Heart left ventricle (tissue), 16 donors: ENCODE results near the gene MFSD1. TPM values are rescaled to one million over a fixed set of nuclear protein-coding genes. Genes with fewer than 3 reads are reported as not detected.
A peak's percentile ranks its signal among the peaks of the same experiment; 100 is the strongest.

ENCODE experiments used
- ATAC-seq, 4 donors: fragments of 200-7000 bp; cut with Tn5 transposase; one replicate each; pipeline ENCODE4 v1.9.1; 2020 to 2022; ENCODE audit warnings: moderate library complexity in 4 of 4, mild to moderate bottlenecking in 3 of 4, moderate number of reproducible peaks in 1 of 4
- DNase-seq, 5 donors: peaks; one replicate each; pipeline ENCODE4 v3.0.0-alpha.2; 2020
- H3K27ac ChIP-seq, 12 donors: fragments of 200-600 bp; sonication (generic) in 4 of 12; one replicate each; pipeline versions ENCODE4 v1.5.0 to v1.8.0; 2016 to 2022; ENCODE audit warnings: mild to moderate bottlenecking in 2 of 12
- H3K27me3 ChIP-seq, 9 donors: fragments of 200-600 bp; sonication (generic) in 2 of 9; one replicate each; pipeline versions ENCODE4 v1.5.1 to v1.8.0; 2016 to 2022; ENCODE audit warnings: mild to moderate bottlenecking in 3 of 9
- H3K36me3 ChIP-seq, 9 donors: fragments of 200-600 bp; sonication (generic) in 2 of 9; one replicate each; pipeline versions ENCODE4 v1.5.0 to v1.8.0; 2018 to 2022; ENCODE audit warnings: mild to moderate bottlenecking in 2 of 9
- H3K4me1 ChIP-seq, 12 donors: fragments of 200-600 bp; sonication (generic) in 4 of 12; one replicate each; pipeline versions ENCODE4 v1.5.0 to v1.8.0; 2016 to 2022; ENCODE audit warnings: mild to moderate bottlenecking in 3 of 12
- H3K4me3 ChIP-seq, 12 donors: fragments of 200-600 bp; sonication (generic) in 4 of 12; one replicate each; pipeline versions ENCODE4 v1.5.0 to v1.8.0; 2017 to 2022; ENCODE audit warnings: mild to moderate bottlenecking in 9 of 12, moderate library complexity in 4 of 12
- H3K9me3 ChIP-seq, 12 donors: fragments of 200-600 bp; sonication (generic) in 4 of 12; one replicate each; pipeline versions ENCODE4 v1.5.0 to v1.8.0; 2016 to 2022; ENCODE audit warnings: mild to moderate bottlenecking in 1 of 12
- POLR2A ChIP-seq, 2 donors: fragments of 450-650 bp; IDR thresholded peaks; one replicate each; pipeline ENCODE4 v1.6.1; 2017; ENCODE audit warnings: antibody characterized with exemption in 2 of 2, mild to moderate bottlenecking in 2 of 2, moderate library complexity in 2 of 2
- WGBS, 4 donors: extraction: QIAGEN DNeasy Blood & Tissue Kit in 2 of 4; methylation state at CpG; one replicate each; pipeline versions ENCODE4 v1.1.5 to v1.1.7; 2013 to 2018; 5-methylcytosine and 5-hydroxymethylcytosine counted together
- intact Hi-C, 10 donors: fragments of 100-400 bp; cut with DNase I; formaldehyde crosslinking; loops; one replicate each; pipeline versions ENCODE4 v1.11.1 to v1.14.2; 2022
- polyA plus RNA-seq, 2 donors: library from polyadenylated mRNA; stranded (reverse); fragments of 200-250 nt; gene quantifications; one replicate each; pipeline ENCODE4 v1.2.3, GENCODE V29; 2013
- total RNA-seq, 9 donors: library from RNA; depleted of rRNA in 2 of 9; stranded (reverse); fragments of >200 nt in 2 of 9; fragmentation: NEBNext Ultra II Directional in 3 of 9; extraction: Animal tissue kit (Norgen Biotek cat#: 25700) in 3 of 9; gene quantifications; one replicate each; pipeline versions ENCODE4 v1.1.0 to v1.2.4, GENCODE V29; 2016 to 2023
- TF ChIP-seq, protein P1 (sequence below), 12 donors: fragments of 200-600 bp; sonication (generic) in 4 of 12; IDR thresholded peaks; one replicate each; pipeline versions ENCODE4 v1.5.0 to v1.8.0; 2018 to 2022; ENCODE audit warnings: antibody characterized with exemption in 12 of 12, mild to moderate bottlenecking in 5 of 12
- donor health status: ischemic (EF 13 %, LVEDD 7.1; RV severe dilation, severe dysfunction).
- donor health status: healthy with polysubstance abuse.
- donor health status: DM: no; HTN: yes; CAD: no.
- donor health status: DM: no; HTN: no; CAD: no.
- donor health status: ischemic (EF 25% LVEDD 6.9; RV normal size, moderate dysfunction).
- donor health status: ischemic (EF 25% LVEDD 5.7; RV mildly dilated, moderate dysfunction).
- donor health status: healthy.
- donor health status: DM: yes; HTN: yes; CAD: no.
- donor health status: ischemic (EF 35%, LVEDD 5.7; RV mildly dilated, moderate dysfunction).
- donor health status: nonischemic (EF 11% LVEDD 7.7; RV severe dilation, severe dysfunction).
- donor health status: DM: yes; HTN: yes; CAD: no.
- donor health status: PGD.
- donor health status: ischemic (EF 29% LVEDD 5.4; RV normal size, mild dysfunction).
- donor health status: nonischemic (EF 23%, LVEDD 6.1; RV moderate dilation, normal function).

MFSD1 gene
- total and polyA plus RNA-seq, 11 donors: 9.6 to 71.4 (median 35.7) TPM

DNA sequence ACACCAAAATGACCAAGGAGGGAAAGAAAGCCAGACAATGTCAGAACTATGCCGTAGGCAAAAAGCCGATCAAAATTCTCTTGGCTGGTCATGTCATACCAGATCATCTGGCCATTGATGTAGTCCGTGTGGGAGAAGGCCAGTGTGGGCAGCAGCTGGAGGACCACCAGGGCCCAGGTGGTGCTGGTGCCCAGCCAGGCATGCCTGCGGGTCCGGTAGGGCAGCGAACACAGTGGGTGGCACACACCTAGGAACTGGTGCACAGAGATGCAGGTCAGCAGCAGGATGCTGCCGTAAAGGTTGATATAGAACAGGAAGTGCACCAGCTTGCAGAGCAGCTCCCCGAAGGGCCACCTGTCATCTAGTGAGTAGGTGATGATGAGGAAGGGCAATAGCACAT is 39.5 kb downstream of the MFSD1 start:
- TF ChIP-seq, protein P1, sequence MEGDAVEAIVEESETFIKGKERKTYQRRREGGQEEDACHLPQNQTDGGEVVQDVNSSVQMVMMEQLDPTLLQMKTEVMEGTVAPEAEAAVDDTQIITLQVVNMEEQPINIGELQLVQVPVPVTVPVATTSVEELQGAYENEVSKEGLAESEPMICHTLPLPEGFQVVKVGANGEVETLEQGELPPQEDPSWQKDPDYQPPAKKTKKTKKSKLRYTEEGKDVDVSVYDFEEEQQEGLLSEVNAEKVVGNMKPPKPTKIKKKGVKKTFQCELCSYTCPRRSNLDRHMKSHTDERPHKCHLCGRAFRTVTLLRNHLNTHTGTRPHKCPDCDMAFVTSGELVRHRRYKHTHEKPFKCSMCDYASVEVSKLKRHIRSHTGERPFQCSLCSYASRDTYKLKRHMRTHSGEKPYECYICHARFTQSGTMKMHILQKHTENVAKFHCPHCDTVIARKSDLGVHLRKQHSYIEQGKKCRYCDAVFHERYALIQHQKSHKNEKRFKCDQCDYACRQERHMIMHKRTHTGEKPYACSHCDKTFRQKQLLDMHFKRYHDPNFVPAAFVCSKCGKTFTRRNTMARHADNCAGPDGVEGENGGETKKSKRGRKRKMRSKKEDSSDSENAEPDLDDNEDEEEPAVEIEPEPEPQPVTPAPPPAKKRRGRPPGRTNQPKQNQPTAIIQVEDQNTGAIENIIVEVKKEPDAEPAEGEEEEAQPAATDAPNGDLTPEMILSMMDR (IDR thresholded peaks at IDR 0.05): no peak
- TF ChIP-seq POLR2A (IDR thresholded peaks at IDR 0.05): no peak
- intact Hi-C loops: loop anchor here in 3 of 10 donors (10.0 kb wide), 5 partner anchors 963 to 1173 kb away; no protein-coding TSS in a partner anchor
- Histone ChIP-seq H3K27me3 (no peaks in the 10 kb centered on the region), H3K9me3 (no peaks in the 10 kb centered on the region), H3K27ac (no peak overlapping the region), H3K4me1 (no peaks in the 10 kb centered on the region), H3K4me3 (no peak overlapping the region), H3K36me3 (no peaks in the 10 kb centered on the region)
- ATAC-seq (peak in 1 of 4 donors; percentile 21), DNase-seq (no peak)
- WGBS, 4 donors: 80 to 93% (median 90%) methylated on average over 8 of the region's 8 CpGs

DNA sequence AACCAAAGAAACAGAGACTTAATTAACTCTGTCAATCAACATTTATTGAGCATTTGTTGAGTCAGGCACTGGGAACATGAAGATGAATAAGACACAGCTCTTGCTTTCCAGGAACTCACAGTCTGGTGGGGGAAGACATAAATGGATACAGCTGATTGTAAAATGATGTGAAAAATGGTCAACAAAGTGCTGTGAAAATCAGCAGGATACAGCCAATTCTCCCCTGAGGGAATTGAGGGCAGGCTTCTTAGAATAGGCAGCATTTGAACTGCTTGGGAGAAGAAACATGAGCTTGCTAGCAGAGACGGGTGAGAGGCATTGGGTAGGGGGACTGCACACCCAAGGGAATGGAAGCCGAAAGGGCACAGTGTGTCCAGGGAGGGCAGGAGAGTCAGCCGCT is 41.1 kb downstream of the MFSD1 start:
- Histone ChIP-seq H3K9me3 (no peaks in the 10 kb centered on the region), H3K27ac (no peak overlapping the region), H3K36me3 (no peaks in the 10 kb centered on the region), H3K4me3 (no peak overlapping the region), H3K27me3 (no peaks in the 10 kb centered on the region), H3K4me1 (no peaks in the 10 kb centered on the region)
- ATAC-seq: no peak
- TF ChIP-seq, protein P1 (IDR thresholded peaks at IDR 0.05): no peak
- TF ChIP-seq POLR2A (IDR thresholded peaks at IDR 0.05): no peak
- WGBS, 4 donors: 72 to 81% (median 77%) methylated on average over 3 of the region's 3 CpGs
- intact Hi-C loops: loop anchor here in 3 of 10 donors (10.0 kb wide), 5 partner anchors 962 to 1172 kb away; no protein-coding TSS in a partner anchor
- DNase-seq: no peak

DNA sequence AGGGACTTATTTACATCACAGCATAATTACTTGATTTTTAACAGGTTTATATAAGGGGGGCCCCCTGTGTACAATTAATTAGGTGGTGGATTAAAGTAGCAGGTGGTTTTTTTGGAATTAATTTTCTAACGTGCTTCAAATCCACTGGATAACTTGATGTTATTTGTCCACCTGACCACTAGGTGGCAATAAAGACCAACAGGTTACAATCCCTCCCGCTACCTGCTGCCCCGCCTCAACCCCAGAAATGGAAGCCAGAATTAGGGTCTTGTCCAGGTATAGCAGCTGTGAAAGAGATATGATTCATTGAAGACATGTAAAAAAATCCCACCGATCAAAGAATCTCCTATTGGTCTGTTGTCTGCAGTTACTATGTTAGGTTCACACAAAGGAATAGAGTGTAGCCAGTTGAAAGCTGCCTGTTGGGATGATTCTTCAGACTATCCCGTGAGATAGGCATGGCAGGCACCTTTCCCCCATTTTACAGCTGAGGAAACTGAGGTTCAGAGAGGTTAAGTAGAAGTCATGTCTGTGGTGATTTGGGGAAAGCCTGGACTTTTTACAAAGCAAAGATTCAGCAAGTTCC is 44.0 kb downstream of the MFSD1 start:
- 16 to 25% (median 20%) methylated on average over 5 of the region's 5 CpGs for WGBS, 4 donors
- ATAC-seq: no peak
- intact Hi-C loops: loop anchor here (1.0 to 10.0 kb wide), 11 partner anchors 71 to 1169 kb away; no protein-coding TSS in a partner anchor
- no peaks in the 10 kb centered on the region for H3K4me1 ChIP-seq
- no peaks in the 10 kb centered on the region for H3K9me3 ChIP-seq
- TF ChIP-seq POLR2A (IDR thresholded peaks at IDR 0.05): no peak
- TF ChIP-seq, protein P1 (IDR thresholded peaks at IDR 0.05): peak; percentile 40 to 75 (median 62)
- no peak overlapping the region for H3K27ac ChIP-seq
- peaks cover 0 to 3% (median 0%) of the 10 kb centered on the region in 9 donors for H3K36me3 ChIP-seq
- no peaks in the 10 kb centered on the region for H3K27me3 ChIP-seq
- no peak for DNase-seq
- no peak overlapping the region for H3K4me3 ChIP-seq

DNA sequence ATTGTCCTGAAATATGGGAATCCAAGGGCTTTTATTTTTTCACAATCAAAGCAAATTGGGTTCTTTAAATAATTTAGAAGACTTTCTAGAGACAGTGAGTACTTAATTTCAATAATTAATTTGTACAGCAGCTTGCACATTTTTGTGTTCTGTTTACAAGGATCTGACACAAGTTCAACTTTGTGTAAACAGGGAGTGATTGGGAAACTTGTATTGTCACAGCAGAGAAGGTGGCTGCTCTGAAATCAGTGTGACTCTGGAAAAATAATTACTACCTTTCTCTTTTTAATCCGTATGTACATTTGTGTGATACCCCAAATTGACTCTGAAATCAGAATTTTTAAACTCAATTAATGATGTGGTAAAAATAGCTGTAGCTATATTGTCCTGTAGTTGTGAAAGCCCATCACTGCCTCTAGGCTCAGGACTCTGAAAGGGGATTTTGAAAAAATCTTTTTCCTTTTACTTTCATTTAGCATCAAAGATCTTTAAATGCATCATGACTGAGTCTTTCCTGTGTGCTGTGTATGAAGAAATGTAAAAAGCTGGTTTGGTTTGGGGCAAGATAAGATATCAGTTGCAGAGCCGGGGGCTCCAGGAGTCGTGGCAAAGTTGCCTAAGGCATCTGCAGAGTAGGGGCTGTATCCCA is 45.1 kb downstream of the MFSD1 start:
- no peak for DNase-seq
- Histone ChIP-seq H3K4me3 (no peak overlapping the region), H3K36me3 (peaks cover 0 to 3% (median 0%) of the 10 kb centered on the region in 9 donors), H3K4me1 (no peaks in the 10 kb centered on the region), H3K27me3 (no peaks in the 10 kb centered on the region), H3K27ac (no peak overlapping the region), H3K9me3 (no peaks in the 10 kb centered on the region)
- intact Hi-C loops: loop anchor here in 6 of 10 donors (2.0 to 10.0 kb wide), 10 partner anchors 70 to 1168 kb away; no protein-coding TSS in a partner anchor
- 58 to 65% (median 60%) methylated on average over 3 of the region's 3 CpGs for WGBS, 4 donors
- no peak for ATAC-seq
- TF ChIP-seq, protein P1 (IDR thresholded peaks at IDR 0.05): no peak
- no peak for TF ChIP-seq POLR2A (IDR thresholded peaks at IDR 0.05)
